Sigmoid colon (tissue), 7 donors: ENCODE data around the gene SNAPC5. TPM values are rescaled to one million over a fixed set of nuclear protein-coding genes. Genes with fewer than 3 reads are reported as not detected.

ENCODE experiments used
- DNase-seq: peaks from one replicate; pipeline ENCODE4 v3.0.0-alpha.2; 2019
- H3K27ac ChIP-seq, 4 donors: fragments of 200-600 bp; sonication (generic); one replicate each; pipeline ENCODE4 v1.5.1; 2016 to 2019; ENCODE audit warnings: mild to moderate bottlenecking in 1 of 4
- H3K27me3 ChIP-seq, 3 donors: fragments of 200-600 bp; sonication (generic); one replicate each; pipeline ENCODE4 v1.5.1; 2019; ENCODE audit warnings: mild to moderate bottlenecking in 1 of 3
- H3K36me3 ChIP-seq, 4 donors: fragments of 200-600 bp; sonication (generic); one replicate each; pipeline ENCODE4 v1.5.1; 2016 to 2019
- H3K4me1 ChIP-seq, 4 donors: fragments of 200-600 bp; sonication (generic); one replicate each; pipeline ENCODE4 v1.5.1; 2017 to 2019
- H3K4me3 ChIP-seq, 4 donors: fragments of 200-600 bp; sonication (generic); one replicate each; pipeline ENCODE4 v1.5.1; 2017 to 2019; ENCODE audit warnings: mild to moderate bottlenecking in 2 of 4, moderate library complexity in 1 of 4
- H3K9me3 ChIP-seq, 4 donors: fragments of 200-600 bp in 3 of 4; sonication (generic) in 3 of 4; one replicate each; pipeline versions ENCODE4 v1.5.1 to v1.6.1; 2013 to 2019
- CTCF ChIP-seq, 4 experiments: fragments of 450-650 bp in 3 of 4; fragments of 200-600 bp in 1 of 4; IDR thresholded peaks; one replicate each; pipeline ENCODE4 v1.5.1; 2016 to 2019; ENCODE audit warnings: antibody characterized with exemption in 4 of 4, mild to moderate bottlenecking in 3 of 4, moderate library complexity in 2 of 4
- EP300 ChIP-seq, 4 donors: sonication (generic); formaldehyde crosslinking; IDR thresholded peaks; one replicate each; pipeline ENCODE4 v1.6.1; 2017; ENCODE audit warnings: antibody characterized with exemption in 4 of 4
- POLR2A ChIP-seq, 2 donors: fragments of 450-650 bp; IDR thresholded peaks; one replicate each; pipeline ENCODE4 v1.6.1; 2016; ENCODE audit warnings: antibody characterized with exemption in 2 of 2, mild to moderate bottlenecking in 2 of 2, moderate library complexity in 2 of 2
- POLR2AphosphoS5 ChIP-seq, 4 donors: sonication (generic); formaldehyde crosslinking; IDR thresholded peaks; one replicate each; pipeline ENCODE4 v1.6.1; 2017; ENCODE audit warnings: antibody characterized with exemption in 4 of 4
- WGBS, 2 donors: extraction: QIAGEN DNeasy Blood & Tissue Kit; methylation state at CpG; one replicate each; pipeline ENCODE4 v1.1.7; 2013; 5-methylcytosine and 5-hydroxymethylcytosine counted together
- intact Hi-C: fragments of 100-400 bp; cut with DNase I; formaldehyde crosslinking; loops from one replicate; pipeline ENCODE4 v1.15.1; 2023
- polyA plus RNA-seq, 3 donors: library from polyadenylated mRNA; stranded (reverse); fragments of 200-250 nt; gene quantifications; one replicate each; pipeline ENCODE4 v1.2.3, GENCODE V29; 2013
- total RNA-seq, 4 donors: library from RNA; depleted of rRNA; stranded (reverse); fragments of >200 nt; gene quantifications; one replicate each; pipeline ENCODE4 v1.1.0, GENCODE V29; 2016
- donor health status: healthy with polysubstance abuse.
- donor health status: Bipolar disorder and iron deficiency.
- donor health status: healthy.

The SNAPC5 gene
- total and polyA plus RNA-seq, 7 donors: 16.6 to 65.5 (median 38.6) TPM

- DNase-seq: no peak
- Histone ChIP-seq H3K36me3 (peaks cover 0 to 17% (median 1%) of the 10 kb centered on the region in 4 donors), H3K4me1 (no peaks in the 10 kb centered on the region), H3K27me3 (no peaks in the 10 kb centered on the region), H3K9me3 (no peaks in the 10 kb centered on the region), H3K27ac (no peak overlapping the region), H3K4me3 (no peak overlapping the region)
- intact Hi-C loops: no loop called here
- no peak for TF ChIP-seq EP300 (IDR thresholded peaks at IDR 0.05)
- TF ChIP-seq POLR2A (IDR thresholded peaks at IDR 0.05): no peak
- no peak for TF ChIP-seq CTCF (IDR thresholded peaks at IDR 0.05)
- no peak for TF ChIP-seq POLR2AphosphoS5 (IDR thresholded peaks at IDR 0.05)
- WGBS, 2 donors: 84 to 92% methylated on average over 4 of the region's 4 CpGs
Observed at GRCh38 chr15:66524838-66525237, 27.3 kb upstream of the SNAPC5 start.

DNA sequence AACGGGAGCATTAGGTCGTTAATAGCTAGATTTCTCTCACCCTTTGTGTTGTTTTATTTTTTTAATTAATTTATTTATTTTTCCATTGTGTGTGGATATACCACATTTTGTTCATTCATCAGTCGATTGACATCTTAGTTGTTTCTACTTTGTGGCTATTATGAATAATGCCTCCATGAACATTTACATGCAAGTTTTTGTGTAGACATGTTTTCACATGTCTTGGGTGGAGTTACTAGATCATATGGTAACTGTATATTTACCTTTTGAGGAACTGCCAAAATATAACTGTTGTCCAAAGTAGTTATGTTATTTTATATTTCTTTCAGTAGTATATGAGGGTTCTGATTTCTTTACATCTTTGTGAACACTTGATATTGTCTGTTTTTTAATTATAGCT is 26.4 kb upstream of the SNAPC5 start:
- H3K27ac ChIP-seq: no peak overlapping the region
- H3K27me3 ChIP-seq: no peaks in the 10 kb centered on the region
- no peak for TF ChIP-seq POLR2AphosphoS5 (IDR thresholded peaks at IDR 0.05)
- TF ChIP-seq CTCF (IDR thresholded peaks at IDR 0.05): no peak
- TF ChIP-seq EP300 (IDR thresholded peaks at IDR 0.05): no peak
- TF ChIP-seq POLR2A (IDR thresholded peaks at IDR 0.05): no peak
- WGBS, 2 donors: 93 to 95% methylated on average over 3 of the region's 3 CpGs
- H3K4me1 ChIP-seq: no peaks in the 10 kb centered on the region
- no peak overlapping the region for H3K4me3 ChIP-seq
- H3K36me3 ChIP-seq: peaks cover 0 to 8% (median 0%) of the 10 kb centered on the region in 4 donors
- no peak for DNase-seq
- H3K9me3 ChIP-seq: no peaks in the 10 kb centered on the region
- intact Hi-C loops: no loop called here

- WGBS, 2 donors: 94 to 99% methylated on average over 2 of the region's 2 CpGs
- TF ChIP-seq POLR2A (IDR thresholded peaks at IDR 0.05) (no peak), CTCF (IDR thresholded peaks at IDR 0.05) (no peak), EP300 (IDR thresholded peaks at IDR 0.05) (no peak), POLR2AphosphoS5 (IDR thresholded peaks at IDR 0.05) (no peak)
- intact Hi-C loops: no loop called here
Observed at GRCh38 chr15:66515901-66516322, 18.4 kb upstream of the SNAPC5 start.

GRCh38 chr15:66514586-66514985 is 17.0 kb upstream of the SNAPC5 start:
- H3K9me3 ChIP-seq: no peaks in the 10 kb centered on the region
- no peaks in the 10 kb centered on the region for H3K27me3 ChIP-seq
- H3K27ac ChIP-seq: no peak overlapping the region
- H3K4me1 ChIP-seq: no peaks in the 10 kb centered on the region
- no peak overlapping the region for H3K4me3 ChIP-seq
- no peak for DNase-seq
- peaks cover 0 to 16% (median 0%) of the 10 kb centered on the region in 4 donors for H3K36me3 ChIP-seq
- intact Hi-C loops: no loop called here
- WGBS, 2 donors: 85 to 87% methylated on average over 3 of the region's 3 CpGs
- TF ChIP-seq POLR2AphosphoS5 (IDR thresholded peaks at IDR 0.05) (no peak), CTCF (IDR thresholded peaks at IDR 0.05) (no peak), EP300 (IDR thresholded peaks at IDR 0.05) (no peak), POLR2A (IDR thresholded peaks at IDR 0.05) (no peak)

More at GRCh38 chr15:66515901-66516322, 18.4 kb upstream of the SNAPC5 start:
- no peak for DNase-seq
- Histone ChIP-seq H3K4me3 (no peak overlapping the region), H3K36me3 (peaks cover 0 to 16% (median 0%) of the 10 kb centered on the region in 4 donors), H3K27me3 (no peaks in the 10 kb centered on the region), H3K4me1 (no peaks in the 10 kb centered on the region), H3K9me3 (no peaks in the 10 kb centered on the region), H3K27ac (no peak overlapping the region)

DNA sequence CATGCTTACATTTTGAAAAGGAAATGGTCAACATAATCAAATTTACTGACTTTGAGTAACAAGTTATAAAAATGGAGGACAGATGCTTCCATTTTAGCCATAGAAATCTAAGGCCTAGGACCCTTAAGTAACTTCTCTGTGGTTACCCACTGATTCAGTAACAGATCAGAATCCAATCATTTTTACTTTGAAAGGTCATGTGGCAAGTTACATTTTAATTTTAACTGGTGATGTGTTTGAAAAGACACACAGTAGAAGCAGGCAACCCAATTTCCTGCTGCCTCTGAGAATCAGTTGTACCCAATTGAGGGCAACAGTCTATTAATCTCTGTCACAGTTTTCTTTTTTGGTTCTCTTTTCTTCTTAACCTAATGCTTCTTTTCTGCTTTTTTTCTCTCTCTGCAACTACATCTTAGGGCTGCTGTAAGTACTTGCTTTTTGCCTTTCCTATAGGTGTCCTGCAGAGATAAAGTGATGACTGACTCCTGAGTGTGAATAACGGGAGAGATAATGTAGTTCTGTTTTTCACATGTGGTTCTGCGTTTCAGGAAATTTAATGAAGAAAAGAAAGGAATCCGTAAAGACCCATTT is 10.8 kb upstream of the SNAPC5 start:
- no peaks in the 10 kb centered on the region for H3K27me3 ChIP-seq
- intact Hi-C loops: no loop called here
- H3K4me3 ChIP-seq: no peak overlapping the region
- H3K9me3 ChIP-seq: no peaks in the 10 kb centered on the region
- no peak for TF ChIP-seq POLR2AphosphoS5 (IDR thresholded peaks at IDR 0.05)
- no peak for TF ChIP-seq POLR2A (IDR thresholded peaks at IDR 0.05)
- no peak for TF ChIP-seq EP300 (IDR thresholded peaks at IDR 0.05)
- TF ChIP-seq CTCF (IDR thresholded peaks at IDR 0.05): no peak
- H3K36me3 ChIP-seq: peaks cover 0 to under 1% (median 0%) of the 10 kb centered on the region in 4 donors
- no peak overlapping the region for H3K27ac ChIP-seq
- peaks cover 0 to 19% (median 12%) of the 10 kb centered on the region in 4 donors for H3K4me1 ChIP-seq
- DNase-seq: no peak
- 94 to 96% methylated on average over 3 of the region's 3 CpGs for WGBS, 2 donors
